HG02623 (cell line): ENCODE data around the gene GOSR1.
A peak's percentile ranks its signal among the peaks of the same experiment; 100 is the strongest.
"Not testable (repeated sequence)": the region's sequence is repeated elsewhere in the genome, so short reads cannot be mapped to it uniquely, and the experiment has no call there.

Source experiments
- ATAC-seq: cut with Tn5 transposase; IDR thresholded peaks from one replicate; pipeline ENCODE4 v1.9.1; 2021; ENCODE audit warnings: moderate library complexity; ENCODE audit not compliant: unreplicated experiment

Gene GOSR1

GRCh38 chr17:30477083-30477773 is at the start of gene GOSR1:
GOSR1 (plus strand) TSS chr17:30477408; CDS start chr17:30477434, 26 bp downstream.
- ATAC-seq, result peak; percentile 93

GRCh38 chr17:30427611-30428010 is 49.6 kb upstream of the GOSR1 start:
- ATAC-seq, result no peak

- no peak for ATAC-seq
Observed at GRCh38 chr17:30429155-30429554, 48.1 kb upstream of the GOSR1 start.

GRCh38 chr17:30433514-30433913 is 43.7 kb upstream of the GOSR1 start:
- no peak for ATAC-seq

GRCh38 chr17:30436729-30437128 is 40.5 kb upstream of the GOSR1 start:
- ATAC-seq, result no peak

GRCh38 chr17:30443721-30444120 is 33.5 kb upstream of the GOSR1 start:
- ATAC-seq, result no peak

GRCh38 chr17:30446640-30447039 is 30.6 kb upstream of the GOSR1 start:
- ATAC-seq, result not testable (repeated sequence)

- no peak for ATAC-seq
Observed at GRCh38 chr17:30449480-30449879, 27.7 kb upstream of the GOSR1 start.

- no peak for ATAC-seq
Observed at GRCh38 chr17:30450125-30451027, 26.8 kb upstream of the GOSR1 start.

- ATAC-seq, result no peak
Observed at GRCh38 chr17:30454635-30455034, 22.6 kb upstream of the GOSR1 start.

- ATAC-seq, result no peak
Observed at GRCh38 chr17:30458371-30458770, 18.8 kb upstream of the GOSR1 start.

- not testable (repeated sequence) for ATAC-seq
Observed at GRCh38 chr17:30458797-30459413, 18.3 kb upstream of the GOSR1 start.

- no peak for ATAC-seq
Observed at GRCh38 chr17:30468465-30468864, 8.7 kb upstream of the GOSR1 start.

GRCh38 chr17:30472238-30472890 is 4.8 kb upstream of the GOSR1 start:
- ATAC-seq, result no peak

GRCh38 chr17:30475206-30475605 is 2.0 kb upstream of the GOSR1 start:
- ATAC-seq, result no peak

GRCh38 chr17:30476726-30477082 is 504 bp upstream of the GOSR1 start:
- no peak for ATAC-seq

GRCh38 chr17:30477774-30478115 is 537 bp downstream of the GOSR1 start:
- no peak for ATAC-seq

- no peak for ATAC-seq
Observed at GRCh38 chr17:30482555-30482954, 5.3 kb downstream of the GOSR1 start.

- ATAC-seq, result no peak
Observed at GRCh38 chr17:30483159-30483558, 6.0 kb downstream of the GOSR1 start.

GRCh38 chr17:30493780-30494179 is 16.6 kb downstream of the GOSR1 start:
- no peak for ATAC-seq

GRCh38 chr17:30495586-30495985 is 18.4 kb downstream of the GOSR1 start:
- no peak for ATAC-seq
